GM21786 (cell line): ENCODE measurements around the gene LYPLAL1.
A peak's percentile ranks its signal among the peaks of the same experiment; 100 is the strongest.

Experiments
- ATAC-seq: cut with Tn5 transposase; IDR thresholded peaks from one replicate; pipeline ENCODE4 v1.9.1; 2021; ENCODE audit not compliant: unreplicated experiment

LYPLAL1 gene

DNA sequence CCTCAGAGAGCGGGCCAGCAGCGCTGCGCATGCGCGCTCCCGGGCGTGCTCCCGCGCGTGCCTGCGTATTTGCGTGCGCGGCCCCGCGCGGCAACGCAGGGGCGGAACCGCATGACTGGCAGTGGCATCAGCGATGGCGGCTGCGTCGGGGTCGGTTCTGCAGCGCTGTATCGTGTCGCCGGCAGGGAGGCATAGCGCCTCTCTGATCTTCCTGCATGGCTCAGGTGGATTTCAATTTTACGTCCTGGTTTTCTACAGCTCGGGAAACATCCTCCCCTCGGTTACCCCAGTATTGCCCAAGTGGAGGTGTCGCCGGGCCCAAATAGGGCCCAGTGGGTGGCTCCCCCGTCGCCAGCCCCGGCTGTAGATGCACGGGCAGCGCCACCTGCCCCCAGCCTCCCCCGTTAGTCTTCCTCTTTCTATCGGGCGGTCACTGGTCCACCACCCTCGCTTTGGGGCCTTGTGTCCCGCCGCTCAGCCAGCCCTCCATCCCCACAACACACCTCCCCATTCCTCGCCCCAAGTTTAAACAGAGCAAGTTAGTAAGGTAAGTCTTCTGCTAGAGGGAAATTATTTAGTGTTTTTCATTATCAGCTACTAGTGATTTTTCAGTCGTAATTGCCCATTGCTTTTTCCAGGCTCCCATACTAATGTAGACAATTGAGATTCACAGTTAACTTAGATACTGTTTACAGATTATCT is at the start of gene LYPLAL1:
Gene LYPLAL1 (plus strand): TSS at position 121 of the 702 bp plus-strand sequence. CDS start 13 bp downstream, at position 134.
- peak; percentile 53 for ATAC-seq

DNA sequence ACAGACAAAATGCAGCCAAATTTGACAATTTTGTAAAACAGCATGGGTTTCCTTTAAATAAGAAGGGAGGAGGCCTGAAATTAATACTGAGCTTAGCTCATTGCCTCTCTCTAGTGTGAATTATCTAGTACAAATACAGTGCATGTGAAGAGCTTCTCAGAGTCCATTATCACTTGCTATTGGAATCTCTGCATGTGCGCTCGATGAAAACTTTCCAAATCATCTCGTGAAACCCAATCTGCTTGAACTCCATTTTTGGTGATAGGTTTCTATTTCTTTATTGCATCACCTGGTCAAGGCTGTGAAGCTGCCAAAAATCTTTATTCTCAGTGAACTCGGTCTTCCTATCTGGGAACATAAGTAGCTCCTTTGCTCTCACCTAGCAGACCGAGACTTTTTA is 49.5 kb upstream of the LYPLAL1 start:
- ATAC-seq = no peak

DNA sequence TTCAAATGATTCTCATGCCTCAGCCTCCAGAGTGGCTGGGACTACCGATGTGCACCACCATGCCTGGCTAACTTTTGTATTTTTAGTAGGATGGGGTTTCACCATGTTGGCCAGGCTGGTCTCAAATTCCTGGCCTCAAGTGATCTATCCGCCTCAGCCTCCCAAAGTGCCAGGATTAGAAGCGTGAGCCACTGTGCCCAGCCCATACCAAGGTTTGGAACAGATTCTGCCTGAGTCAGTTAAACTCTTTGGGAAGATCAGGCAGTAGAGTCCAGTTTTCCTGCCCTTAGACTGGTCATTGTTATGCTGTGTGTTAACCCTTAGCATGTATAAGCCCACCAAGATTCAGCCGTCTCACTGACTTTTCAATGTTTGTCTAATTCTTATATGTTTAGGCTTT is 48.3 kb upstream of the LYPLAL1 start:
- ATAC-seq = no peak

DNA sequence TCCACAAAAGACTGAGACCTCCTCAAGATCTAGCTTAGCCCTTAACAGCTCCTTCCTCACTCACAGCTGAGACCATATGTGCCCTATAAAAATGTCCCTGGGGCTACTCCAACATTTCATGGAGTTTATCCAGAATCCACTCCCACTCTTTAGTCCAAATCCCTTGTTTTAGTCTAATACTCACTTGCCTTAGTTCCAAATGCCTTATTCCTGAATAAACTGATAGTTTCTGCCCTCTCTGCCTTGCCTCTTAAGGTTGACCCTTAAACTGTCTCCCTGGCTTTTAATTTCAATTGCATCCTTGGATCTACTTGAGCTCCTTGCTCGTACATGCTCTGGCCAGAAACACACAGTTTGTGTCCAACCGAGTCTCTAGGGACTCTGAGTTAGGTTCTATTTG is 47.3 kb upstream of the LYPLAL1 start:
- ATAC-seq = no peak

DNA sequence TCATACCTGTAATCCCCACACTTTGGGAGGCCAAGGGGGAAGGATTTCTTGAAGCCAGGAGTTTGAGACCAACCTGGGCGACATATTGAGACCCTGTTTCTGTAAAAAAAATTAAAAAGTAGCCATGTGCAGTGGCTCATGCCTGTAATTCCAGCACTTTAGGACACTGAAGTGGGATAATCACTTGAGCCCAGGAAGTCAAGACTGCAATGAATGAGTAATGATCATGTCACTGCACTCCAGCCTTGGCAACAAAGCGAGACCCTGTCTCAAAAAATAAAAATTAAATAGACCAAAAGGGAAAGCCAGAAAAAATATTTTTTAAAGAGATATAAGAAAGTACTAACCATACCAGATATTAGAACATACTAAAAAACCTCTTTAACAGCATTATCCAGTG is 44.7 kb upstream of the LYPLAL1 start:
- ATAC-seq = no peak

DNA sequence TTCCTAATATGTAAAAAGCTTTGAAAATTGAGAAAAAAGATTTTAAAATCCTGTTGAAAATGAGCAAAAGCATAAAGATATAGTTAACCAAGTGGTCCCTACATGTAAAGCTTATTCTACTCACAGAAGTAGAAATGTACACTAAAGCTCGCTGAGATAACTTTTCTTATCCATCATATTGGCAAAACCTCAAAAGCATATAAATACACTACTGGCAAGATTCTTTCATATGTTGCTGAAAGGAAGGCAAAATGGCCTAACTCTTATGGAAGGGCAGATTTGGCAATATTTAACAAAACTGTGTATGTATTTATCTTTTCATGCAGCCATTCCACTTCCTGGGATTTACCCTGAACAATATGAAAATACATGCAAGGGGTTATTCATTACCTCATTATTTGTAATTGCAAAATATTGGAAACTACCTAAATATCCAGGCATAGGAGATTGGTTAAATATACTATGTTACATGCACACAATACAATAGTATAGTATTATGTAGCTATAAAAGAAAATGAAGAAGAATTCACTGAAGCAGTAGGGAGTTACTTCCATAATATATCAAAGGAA is 43.2 kb upstream of the LYPLAL1 start:
- no peak for ATAC-seq

DNA sequence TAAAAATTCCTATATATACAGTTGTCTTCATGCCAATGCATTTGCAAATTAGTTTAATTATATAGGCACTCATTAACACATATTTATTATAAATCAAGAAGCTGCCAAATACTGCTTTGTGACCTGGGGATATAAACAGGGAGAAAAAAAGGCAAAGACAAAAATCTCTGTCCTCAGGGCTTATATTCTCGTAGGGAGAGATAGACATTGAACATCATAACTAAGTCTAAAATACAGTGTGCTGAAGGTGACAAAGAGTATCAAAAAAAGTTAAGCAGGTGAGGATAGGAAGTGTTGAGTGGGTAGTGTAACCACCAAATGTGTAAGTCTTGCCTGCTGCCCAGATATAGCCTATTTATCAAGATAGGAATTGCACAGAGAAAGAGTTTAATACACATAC is 40.7 kb upstream of the LYPLAL1 start:
- ATAC-seq = no peak

DNA sequence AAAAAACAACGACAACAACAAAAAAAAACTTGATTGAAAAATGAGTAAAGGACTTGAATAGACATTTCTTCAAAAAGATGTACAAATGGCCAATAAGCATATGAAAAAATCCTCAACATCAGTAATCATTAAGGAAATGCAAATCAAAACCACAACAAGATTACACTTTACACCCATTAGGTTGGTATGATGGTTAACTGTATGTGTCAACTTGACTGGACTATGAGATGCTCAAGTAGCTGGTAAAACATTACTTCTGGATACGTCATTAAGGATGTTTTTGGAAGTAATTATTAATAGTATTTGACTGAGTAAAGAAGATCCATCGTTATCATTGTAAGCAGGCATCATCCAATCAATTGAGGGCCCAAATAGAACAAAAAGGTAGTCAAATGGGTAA is 34.9 kb upstream of the LYPLAL1 start:
- ATAC-seq = no peak

DNA sequence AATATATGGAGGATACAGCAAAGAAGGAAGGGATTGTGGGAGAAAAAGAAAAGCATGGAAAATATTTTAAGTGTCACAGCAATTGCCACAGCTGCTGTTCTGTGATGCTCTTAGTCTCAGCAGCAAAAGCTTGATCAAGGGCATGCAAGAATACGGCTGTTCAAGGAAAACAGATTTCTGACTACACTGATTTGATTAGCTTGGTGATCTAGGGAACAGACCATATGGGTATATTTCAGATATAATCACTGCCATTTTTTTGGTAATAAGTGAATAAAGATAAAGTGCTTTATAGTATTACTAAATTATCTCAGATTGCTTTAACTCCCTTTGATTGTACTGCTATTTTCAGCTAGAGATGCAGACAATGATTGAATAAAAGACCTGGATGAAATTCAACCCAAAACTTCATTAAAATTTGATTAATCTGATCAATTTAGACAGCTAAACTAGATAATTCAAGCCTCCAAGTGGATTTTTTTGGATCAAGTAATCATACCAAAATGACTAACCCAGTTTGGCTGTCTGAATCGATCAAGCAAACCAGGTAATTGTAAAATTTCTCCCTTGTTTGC is 33.3 kb upstream of the LYPLAL1 start:
- ATAC-seq = no peak

DNA sequence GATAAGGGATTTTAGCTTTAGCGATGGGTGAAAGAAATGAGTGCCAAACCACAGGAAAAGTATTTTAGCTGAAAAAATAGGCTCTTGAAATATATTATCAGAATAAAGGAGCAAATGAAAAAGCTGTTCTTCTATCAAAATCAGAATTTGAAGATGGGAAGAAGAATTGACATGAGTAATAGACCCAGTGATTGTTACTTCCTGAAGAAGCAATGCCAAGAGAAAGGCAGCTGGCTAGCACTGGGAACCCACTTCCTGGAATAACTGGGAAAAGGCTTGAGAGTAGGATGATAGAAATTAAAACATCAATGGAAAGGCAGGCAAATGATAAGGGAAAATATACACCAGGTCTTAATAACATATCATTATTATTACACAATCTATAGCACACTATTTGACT is 29.9 kb upstream of the LYPLAL1 start:
- no peak for ATAC-seq

DNA sequence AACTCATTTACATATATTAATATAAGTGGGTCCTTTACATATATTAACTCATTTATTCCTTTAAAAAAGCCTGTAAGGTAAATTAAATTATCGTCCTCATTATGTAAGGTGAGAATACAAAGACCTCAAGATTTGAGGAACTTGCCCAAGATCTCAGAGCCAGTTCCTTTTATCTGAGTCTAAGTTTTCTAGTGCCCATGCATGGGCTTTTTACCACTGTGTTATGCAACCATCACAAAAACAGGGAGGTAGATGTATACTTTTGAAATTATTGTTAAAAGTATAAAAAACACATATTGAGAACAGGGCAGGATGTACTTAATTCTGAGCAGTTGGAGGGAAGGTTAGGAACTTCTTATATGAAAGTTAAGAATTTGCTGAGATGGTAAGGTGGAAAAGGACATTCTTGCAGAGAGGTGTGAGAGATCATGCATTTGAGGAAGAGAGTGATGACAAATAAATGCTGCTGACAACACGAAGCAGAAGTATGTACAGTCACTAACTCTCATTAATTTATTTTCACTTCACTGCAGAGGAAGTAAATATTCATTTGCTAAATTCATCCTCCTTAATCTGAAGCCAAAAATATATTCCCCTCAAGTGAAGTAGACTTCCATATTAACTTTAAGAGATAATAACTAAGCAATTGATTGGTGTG is 28.9 kb upstream of the LYPLAL1 start:
- ATAC-seq = no peak

DNA sequence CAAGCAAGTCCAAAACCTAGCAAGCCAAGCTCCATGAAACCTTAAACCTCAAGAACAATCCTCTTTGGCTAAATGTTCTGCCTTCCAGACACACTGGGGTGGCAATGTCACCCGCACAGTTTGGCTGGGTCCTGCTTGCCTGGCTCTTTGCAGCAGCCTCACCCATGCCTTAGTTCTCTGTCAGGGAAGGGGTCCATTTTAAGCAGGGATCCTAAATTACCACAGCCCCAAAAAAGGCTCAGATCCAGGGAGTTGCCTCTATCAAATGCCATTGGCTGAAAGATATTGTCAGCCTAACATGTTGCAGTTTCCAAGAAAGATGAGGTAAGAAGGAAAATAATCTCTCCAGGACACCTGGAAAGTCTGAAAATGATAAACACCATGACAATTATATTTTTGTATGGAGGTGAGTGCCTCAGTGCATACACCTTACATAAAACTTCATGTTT is 26.1 kb upstream of the LYPLAL1 start:
- ATAC-seq = no peak

DNA sequence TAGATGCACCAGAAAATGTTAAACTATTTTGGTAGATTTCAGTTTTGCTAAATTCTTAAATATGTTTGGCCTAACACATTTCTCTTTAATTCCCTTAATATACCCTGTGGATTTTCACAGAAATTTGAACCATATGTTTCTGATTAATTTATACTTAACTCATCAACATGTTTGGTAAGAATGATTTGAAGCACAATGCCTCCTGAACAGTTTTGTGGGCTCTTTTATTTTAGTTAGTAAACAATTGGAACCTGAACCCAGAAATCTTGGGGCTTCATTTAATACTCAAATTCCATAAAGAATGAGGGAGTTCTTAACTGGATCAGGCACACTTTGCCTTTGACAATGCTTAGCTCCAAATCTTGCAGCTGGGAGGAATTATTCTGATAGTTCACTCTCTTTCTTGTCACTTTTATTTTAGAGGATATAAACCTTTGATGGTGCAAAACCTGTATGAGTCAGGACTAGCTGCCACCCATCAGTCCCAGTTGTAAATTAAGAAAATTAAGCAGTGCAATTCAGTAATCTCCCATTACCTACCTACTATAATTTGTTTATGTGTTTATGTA is 24.6 kb upstream of the LYPLAL1 start:
- no peak for ATAC-seq

DNA sequence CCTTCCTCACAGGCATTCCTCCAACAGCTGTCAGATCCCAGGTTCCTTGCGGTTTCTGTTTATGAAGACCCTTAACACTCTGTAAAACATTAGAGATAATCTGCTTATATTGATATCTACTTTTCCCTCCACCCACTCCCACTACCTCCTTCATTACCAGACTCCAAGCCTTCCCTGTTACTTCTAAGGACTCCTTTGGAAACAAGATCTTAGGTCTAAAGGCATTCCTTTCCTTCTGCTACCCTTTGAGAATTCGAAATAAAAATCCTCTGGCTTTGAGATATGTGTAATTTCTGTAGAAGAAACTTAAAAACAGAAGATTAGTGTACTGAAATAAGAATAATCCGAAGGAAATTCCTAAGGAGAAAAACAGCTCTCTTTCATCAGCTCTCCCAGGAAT is 23.7 kb upstream of the LYPLAL1 start:
- no peak for ATAC-seq

DNA sequence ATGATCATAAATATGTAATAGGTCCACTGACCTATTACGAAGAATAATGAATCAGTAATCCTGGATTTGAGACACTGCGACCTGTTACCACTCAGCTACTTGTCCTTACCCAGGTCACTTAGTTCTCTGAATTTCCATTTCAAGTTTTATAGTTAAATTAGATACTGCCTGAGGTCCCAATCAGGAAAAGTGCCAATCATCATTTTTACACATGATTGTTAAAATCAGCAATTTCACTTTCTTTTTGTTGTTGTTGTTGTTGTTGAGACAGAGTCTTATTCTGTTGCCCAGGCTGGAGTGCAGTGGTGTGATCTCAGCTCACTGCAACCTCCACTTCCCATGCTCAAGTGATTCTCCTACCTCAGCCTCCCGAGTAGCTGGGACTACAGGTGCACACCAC is 22.8 kb upstream of the LYPLAL1 start:
- no peak for ATAC-seq

DNA sequence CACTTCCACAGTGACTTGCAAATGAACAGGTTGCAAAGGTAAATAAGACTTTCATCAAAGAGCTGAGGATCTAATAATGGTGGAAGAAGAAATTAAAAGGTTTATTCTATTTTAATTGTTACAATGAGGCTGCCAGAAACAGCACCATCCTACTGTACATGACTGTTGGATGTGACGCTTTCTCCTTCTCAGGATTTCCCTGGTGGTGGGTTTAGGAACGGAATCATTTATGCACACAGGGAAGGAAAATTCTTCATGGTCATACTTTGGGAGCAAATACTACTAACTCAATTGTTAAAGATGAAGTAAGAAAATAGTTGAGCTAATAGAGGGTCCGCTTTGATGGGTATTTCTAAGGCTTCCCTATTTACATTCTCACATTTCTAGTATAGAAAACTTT is 22.2 kb upstream of the LYPLAL1 start:
- ATAC-seq = no peak

DNA sequence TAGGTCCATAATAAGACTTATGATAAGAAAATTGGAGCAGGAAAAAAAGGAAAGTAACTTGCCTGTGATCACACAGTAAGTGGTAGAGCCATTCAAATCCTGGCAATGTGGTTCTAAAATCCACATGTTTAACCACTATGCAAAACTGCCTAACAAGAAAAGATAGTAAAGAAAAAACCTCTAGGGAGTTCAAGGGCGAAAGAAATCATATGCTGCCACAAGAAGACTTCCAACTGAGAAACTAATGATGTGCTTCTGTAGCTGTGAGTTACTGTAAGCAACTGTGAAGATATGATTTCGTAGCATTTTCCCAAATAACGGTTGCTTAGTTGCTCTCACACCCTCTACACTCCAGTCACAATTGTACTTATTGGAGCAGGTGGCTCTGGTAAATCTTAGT is 20.9 kb upstream of the LYPLAL1 start:
- ATAC-seq = peak; percentile 60

DNA sequence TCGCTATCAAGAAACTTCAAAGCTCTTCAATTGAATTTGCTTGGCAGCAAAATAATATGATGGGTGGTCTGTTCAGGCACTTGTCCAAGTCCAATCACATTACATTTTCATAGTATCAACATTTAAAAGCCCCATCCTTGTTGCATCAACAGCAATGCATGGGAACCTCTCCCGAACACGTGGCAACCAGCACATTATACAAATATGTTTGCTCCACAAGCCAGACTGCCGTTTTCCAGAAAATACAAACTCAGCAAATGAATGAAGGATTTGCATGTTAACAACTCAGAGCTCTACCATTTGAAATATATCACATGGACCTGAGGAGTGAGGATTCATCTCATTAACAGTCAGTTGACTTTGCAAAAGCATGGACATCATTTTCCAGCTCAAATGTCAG is 20.0 kb upstream of the LYPLAL1 start:
- ATAC-seq = no peak

DNA sequence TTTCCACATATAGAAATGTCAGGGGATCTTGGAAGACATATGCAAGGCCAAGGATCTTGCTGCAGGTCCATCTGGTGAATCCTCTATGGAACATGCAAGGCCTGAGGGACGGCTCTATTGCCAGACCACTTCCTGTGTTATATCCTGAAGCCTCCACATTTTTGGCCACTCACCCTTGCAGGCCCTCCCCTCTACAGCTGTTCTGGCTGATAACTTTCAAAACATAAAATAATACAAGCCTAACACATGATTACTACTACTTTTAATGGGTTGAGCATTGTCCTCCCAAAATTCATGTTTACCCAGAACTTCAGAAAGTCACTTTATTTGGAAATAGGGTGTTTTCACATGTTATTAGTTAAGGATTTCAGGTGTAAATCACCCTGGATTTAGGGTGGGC is 18.5 kb upstream of the LYPLAL1 start:
- no peak for ATAC-seq

DNA sequence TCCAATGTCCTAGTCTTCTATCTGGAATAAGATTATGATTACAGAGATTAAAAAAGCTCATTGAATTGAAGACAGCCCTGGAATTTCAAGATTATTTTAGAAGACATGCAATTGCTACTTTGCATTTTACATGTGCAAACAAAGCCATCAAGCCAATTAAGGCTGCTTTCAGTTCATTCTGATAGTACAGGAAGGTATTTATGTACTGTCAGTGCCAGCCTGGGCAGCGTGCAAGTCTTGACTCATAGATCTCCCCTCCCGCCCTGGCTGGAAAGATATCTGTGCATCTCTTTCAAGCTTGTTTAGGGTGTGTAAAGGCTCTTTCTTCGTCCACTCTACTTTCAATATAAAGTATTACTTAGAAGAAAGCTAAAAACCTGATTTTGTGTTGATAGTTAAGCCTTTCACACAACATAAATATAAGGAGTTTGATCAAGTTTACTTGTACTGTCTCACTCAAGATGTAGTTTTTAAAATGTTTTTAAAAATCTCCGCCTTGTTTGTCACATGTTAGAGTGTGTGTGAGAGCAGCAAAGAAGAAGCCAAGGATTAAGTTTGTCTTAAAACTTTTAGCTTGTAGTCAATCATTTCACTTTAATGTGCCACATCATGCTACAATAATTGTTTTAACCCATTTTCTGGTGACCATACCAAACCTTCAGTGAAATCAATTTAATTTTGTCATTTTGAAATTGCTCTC is 13.6 kb upstream of the LYPLAL1 start:
- ATAC-seq = peak; percentile 81

DNA sequence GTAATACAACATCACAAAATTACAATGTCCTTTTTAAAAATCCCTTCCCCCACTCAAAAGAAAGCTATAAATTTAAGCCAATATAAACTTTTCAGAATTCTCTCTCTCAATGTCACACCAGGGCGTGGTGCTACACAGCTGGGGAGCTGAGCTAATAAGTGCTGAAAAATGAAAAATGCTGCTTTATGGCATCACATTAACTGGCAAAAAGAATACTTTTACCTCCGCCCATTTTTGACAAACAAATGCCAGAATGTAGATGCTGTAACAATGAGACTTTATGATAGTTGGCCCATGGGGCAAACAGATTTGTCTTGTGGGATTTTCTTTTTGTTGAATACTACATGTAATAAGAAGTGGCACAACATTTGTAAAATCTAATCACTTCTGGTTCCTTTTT is 12.7 kb upstream of the LYPLAL1 start:
- no peak for ATAC-seq
